ENCODE measurements around the gene RNF224. TPM values are rescaled to one million over a fixed set of nuclear protein-coding genes. Genes with fewer than 3 reads are reported as not detected.

The RNF224 gene
- polyA plus RNA-seq, 2 of the 4 experiments (the other 2 are of a cell fraction): 0.04 TPM; not detected in 1

DNA sequence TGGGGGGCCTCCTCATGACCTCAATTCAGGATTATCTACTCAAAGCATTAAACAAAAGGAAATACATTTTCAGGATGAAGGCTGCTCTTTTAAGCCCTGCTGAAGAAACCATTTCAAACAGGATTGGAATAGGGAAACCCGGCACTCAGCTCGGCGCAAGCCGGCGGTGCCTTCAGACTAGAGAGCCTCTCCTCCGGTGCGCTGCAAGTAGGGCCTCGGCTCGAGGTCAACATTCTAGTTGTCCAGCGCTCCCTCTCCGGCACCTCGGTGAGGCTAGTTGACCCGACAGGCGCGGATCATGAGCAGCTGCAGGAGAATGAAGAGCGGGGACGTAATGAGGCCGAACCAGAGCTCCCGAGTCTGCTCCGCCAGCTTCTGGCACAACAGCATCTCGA, 22.6 kb upstream of the RNF224 start:
- TF ChIP-seq POLR2A (IDR thresholded peaks at IDR 0.05; ENCODE audit: low read length) (no peak), HOXB13 (CRISPR knock-in tag; IDR thresholded peaks at IDR 0.05; ENCODE audit: low read depth) (no peak), PBX3 (IDR thresholded peaks at IDR 0.05) (no peak)
- FAIRE-seq (no peak), ATAC-seq (no peak), DNase-seq (ENCODE audit: low read depth in 1 of 2, low spot score in 1 of 2) (no peak)
- Histone ChIP-seq H3K27ac (peak overlapping the region; percentile 93 to 97), H3K4me2 (peak overlapping the region; percentile 86), H3K4me3 (peak overlapping the region; percentile 93), H3K4me1 (peaks cover 30% of the 10 kb centered on the region), H3K9me3 (no peaks in the 10 kb centered on the region)
- ChIA-PET POLR2A (interaction anchor here (1.0 to 1.5 kb wide), 4 partner anchors 16 to 41 kb away, joined by 3 to 4 read pairs (median 4); no protein-coding TSS in a partner anchor), CTCF (interaction anchor here (0.8 to 4.0 kb wide), 8 partner anchors 9 to 141 kb away, joined by 3 to 24 read pairs (median 4); partner anchors contain the start of genes RNF208, RNF224 and SSNA1)
- 26% methylated on average over 21 of the region's 21 CpGs for WGBS (ENCODE audit: missing lambda C conversion rate)

GRCh38 chr9:137205126-137206069, 21.9 kb upstream of the RNF224 start, which contains the start of the genes NDOR1 and TMEM203:
TSS of gene NDOR1 (plus strand) at chr9:137205700. CDS start at chr9:137205778, 78 bp downstream.
TSS of gene TMEM203 (minus strand) at chr9:137205648. CDS start at chr9:137205414, 234 bp downstream.
- Histone ChIP-seq H3K4me1 (peaks cover 28% of the 10 kb centered on the region), H3K27ac (peak within 1 kb of the TSS; percentile 93 to 97), H3K4me2 (peak within 1 kb of the TSS; percentile 86), H3K4me3 (peak within 1 kb of the TSS; percentile 93), H3K9me3 (no peaks in the 10 kb centered on the region)
- ChIA-PET POLR2A (interaction anchor here (1.0 to 1.5 kb wide), 5 partner anchors 16 to 42 kb away, joined by 3 to 5 read pairs (median 4); partner anchors contain the start of gene TUBB4B), CTCF (interaction anchor here (0.8 to 4.0 kb wide), 7 partner anchors 10 to 32 kb away, joined by 3 to 24 read pairs (median 4); partner anchors contain the start of genes RNF208, RNF224 and SSNA1)
- FAIRE-seq (no peak), DNase-seq (ENCODE audit: low read depth in 1 of 2, low spot score in 1 of 2) (peak; percentile 84 to 91), ATAC-seq (peak; percentile 69 to 70)
- 4% methylated on average over 27 of the region's 98 CpGs for WGBS (ENCODE audit: missing lambda C conversion rate)
- TF ChIP-seq ZSCAN20 (CRISPR knock-in tag; IDR thresholded peaks at IDR 0.05) (no peak), RAD21 (conservative IDR thresholded peaks at IDR 0.05 in 1 of 2, IDR thresholded peaks at IDR 0.05 in 1 of 2) (no peak), BHLHE40 (IDR thresholded peaks at IDR 0.05; ENCODE audit: low read depth, low read length) (no peak), SREBF2 (IDR thresholded peaks at IDR 0.05) (no peak), BCL3 (IDR thresholded peaks at IDR 0.05) (peak; percentile 83; the same call in 1 of the 3 replicates), FOXS1 (CRISPR knock-in tag; IDR thresholded peaks at IDR 0.05) (no peak), CEBPB (IDR thresholded peaks at IDR 0.05) (no peak), SMC3 (IDR thresholded peaks at IDR 0.05) (no peak), POLR2AphosphoS2 (conservative IDR thresholded peaks at IDR 0.05; ENCODE audit: low read length) (no peak), KDM5A (IDR thresholded peaks at IDR 0.05) (peak; percentile 95), NFE2L2 (conservative IDR thresholded peaks at IDR 0.05; ENCODE audit: low read length) (no peak), PHF8 (IDR thresholded peaks at IDR 0.05; ENCODE audit: borderline replicate concordance, low read depth) (peak; percentile 57; the same call in 1 of the 2 replicates), EHF (CRISPR knock-in tag; IDR thresholded peaks at IDR 0.05) (no peak), EP300 (IDR thresholded peaks at IDR 0.05) (no peak), HOXB13 (CRISPR knock-in tag; IDR thresholded peaks at IDR 0.05; ENCODE audit: low read depth) (no peak), GATA3 (IDR thresholded peaks at IDR 0.05; ENCODE audit: borderline replicate concordance) (no peak), JUN (IDR thresholded peaks at IDR 0.05) (peak; percentile 77 to 93), FOSB (CRISPR knock-in tag; IDR thresholded peaks at IDR 0.05) (no peak), HOXA7 (CRISPR knock-in tag; IDR thresholded peaks at IDR 0.05) (no peak), RARB (CRISPR knock-in tag; IDR thresholded peaks at IDR 0.05) (no peak), MAX (IDR thresholded peaks at IDR 0.05) (peak; percentile 86), CHD2 (IDR thresholded peaks at IDR 0.05; ENCODE audit: low read length, partially characterized antibody) (no peak), RNF2 (IDR thresholded peaks at IDR 0.05; ENCODE audit: borderline replicate concordance, low read depth) (no peak), NR3C1 (IDR thresholded peaks at IDR 0.05) (no peak), FOSL2 (IDR thresholded peaks at IDR 0.05) (no peak), FOSL2 (CRISPR knock-in tag; IDR thresholded peaks at IDR 0.05) (no peak), CBX2 (IDR thresholded peaks at IDR 0.05; ENCODE audit: borderline replicate concordance, low read depth) (no peak), JUNB (IDR thresholded peaks at IDR 0.05) (no peak), EHMT2 (IDR thresholded peaks at IDR 0.05; ENCODE audit: low read depth) (no peak), CHD4 (IDR thresholded peaks at IDR 0.05; ENCODE audit: borderline replicate concordance) (no peak), TP53 (CRISPR knock-in tag; IDR thresholded peaks at IDR 0.05) (no peak)
- TF ChIP-seq, protein P1, sequence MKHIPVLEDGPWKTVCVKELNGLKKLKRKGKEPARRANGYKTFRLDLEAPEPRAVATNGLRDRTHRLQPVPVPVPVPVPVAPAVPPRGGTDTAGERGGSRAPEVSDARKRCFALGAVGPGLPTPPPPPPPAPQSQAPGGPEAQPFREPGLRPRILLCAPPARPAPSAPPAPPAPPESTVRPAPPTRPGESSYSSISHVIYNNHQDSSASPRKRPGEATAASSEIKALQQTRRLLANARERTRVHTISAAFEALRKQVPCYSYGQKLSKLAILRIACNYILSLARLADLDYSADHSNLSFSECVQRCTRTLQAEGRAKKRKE (CRISPR knock-in tag; IDR thresholded peaks at IDR 0.05; ENCODE audit: low read depth): no peak
- TF ChIP-seq, protein P2, sequence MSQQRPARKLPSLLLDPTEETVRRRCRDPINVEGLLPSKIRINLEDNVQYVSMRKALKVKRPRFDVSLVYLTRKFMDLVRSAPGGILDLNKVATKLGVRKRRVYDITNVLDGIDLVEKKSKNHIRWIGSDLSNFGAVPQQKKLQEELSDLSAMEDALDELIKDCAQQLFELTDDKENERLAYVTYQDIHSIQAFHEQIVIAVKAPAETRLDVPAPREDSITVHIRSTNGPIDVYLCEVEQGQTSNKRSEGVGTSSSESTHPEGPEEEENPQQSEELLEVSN (IDR thresholded peaks at IDR 0.05; ENCODE audit: borderline replicate concordance, low read depth): peak; percentile 71
